ENCODE data around the gene MACROD2. TPM values are rescaled to one million over a fixed set of nuclear protein-coding genes. Genes with fewer than 3 reads are reported as not detected.

The MACROD2 gene
- total RNA-seq, 1 experiment from 2014 or later, result 3.7 TPM

DNA sequence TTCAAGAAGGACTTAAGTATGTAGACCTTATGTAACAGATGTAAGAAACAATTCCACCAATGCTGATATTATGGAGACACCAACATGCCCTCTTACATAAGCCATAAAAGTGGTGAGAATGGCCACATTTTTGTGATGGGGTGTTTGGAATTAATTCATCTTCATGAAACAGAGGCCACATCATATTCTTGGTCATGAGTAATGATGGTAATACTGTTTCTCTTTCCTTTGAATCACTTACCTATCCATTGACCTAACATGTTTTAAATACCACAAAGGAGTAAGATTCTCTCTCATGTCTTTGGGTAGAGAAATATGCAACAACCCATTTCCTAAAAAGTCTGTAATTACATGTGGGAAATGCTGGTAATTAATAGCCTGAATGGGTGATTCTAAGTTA, 887.5 kb downstream of the MACROD2 start:
- CTCF ChIA-PET, result no interaction called here
- TF ChIP-seq JUND (IDR thresholded peaks at IDR 0.05), result no peak
- no peak for TF ChIP-seq POLR2AphosphoS5 (IDR thresholded peaks at IDR 0.05; ENCODE audit: low read depth, low read length)
- no peak for TF ChIP-seq RAD21 (IDR thresholded peaks at IDR 0.05; ENCODE audit: low read depth)
- no peak for TF ChIP-seq SIN3A (IDR thresholded peaks at IDR 0.05; ENCODE audit: low read depth)
- Histone ChIP-seq H3K27ac (ENCODE audit: low read depth, low read length) (no peak overlapping the region), H2AFZ (ENCODE audit: low read depth, low read length, poor library complexity, severe bottlenecking) (no peak overlapping the region), H3K79me2 (ENCODE audit: insufficient read depth, low read length) (no peaks in the 10 kb centered on the region), H3K4me2 (ENCODE audit: low read length) (no peak overlapping the region), H4K20me1 (ENCODE audit: insufficient read depth) (no peaks in the 10 kb centered on the region), H3K27me3 (ENCODE audit: insufficient read depth, low read length) (no peaks in the 10 kb centered on the region), H3K4me3 (replicated peaks in 1 of 2; ENCODE audit: low read depth in 1 of 2, low read length in 2 of 2) (no peak overlapping the region), H3K9me2 (ENCODE audit: insufficient read depth) (no peaks in the 10 kb centered on the region), H3K36me3 (ENCODE audit: control insufficient read depth in 1 of 2, insufficient read depth in 2 of 2, low read length in 2 of 2) (no peaks in the 10 kb centered on the region), H3K9ac (ENCODE audit: low read length) (no peak overlapping the region), H3K9me3 (ENCODE audit: control insufficient read depth in 1 of 2, insufficient read depth in 1 of 2, low read depth in 1 of 2, low read length in 2 of 2) (no peaks in the 10 kb centered on the region), H3K4me1 (ENCODE audit: control insufficient read depth in 1 of 2, insufficient read depth in 2 of 2, low read length in 2 of 2) (peaks cover 10 to 24% of the 10 kb centered on the region in 2 experiments; a peak in 3 of 4 replicates)
- POLR2A ChIA-PET, result no interaction called here
- intact Hi-C loops (cut with micrococcal nuclease), result no loop called here
- RAD21 ChIA-PET (ENCODE audit: low non-redundant PET in 1 of 2, low total read pairs in 2 of 2, uncharacterized antibody in 2 of 2, unreplicated experiment in 2 of 2), result no interaction called here
- no TSS peak for BruUV-seq (replicated peaks)
- ATAC-seq, result no peak
- no peak for DNase-seq (ENCODE audit: low read depth, low spot score)

DNA sequence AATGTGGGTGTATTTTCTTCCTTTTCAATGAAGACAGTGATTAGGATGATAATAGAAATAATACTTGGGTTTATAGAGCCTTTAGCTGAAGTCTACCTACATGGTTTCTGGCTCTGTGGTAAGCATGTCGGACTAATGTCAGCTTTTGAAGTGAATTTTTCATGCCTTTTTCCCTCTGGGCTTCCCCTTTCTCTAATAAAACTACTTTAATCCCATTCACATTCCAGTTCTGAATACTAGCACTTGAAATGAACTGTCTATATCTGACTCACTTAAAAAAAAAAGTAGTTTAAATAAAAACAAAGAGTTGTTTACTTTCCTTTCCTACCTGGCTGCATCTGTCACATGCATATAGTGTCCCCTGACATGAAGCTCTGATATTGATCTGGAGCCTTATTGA, 888.0 kb downstream of the MACROD2 start:
- intact Hi-C loops (cut with micrococcal nuclease), result no loop called here
- H3K27ac ChIP-seq (ENCODE audit: low read depth, low read length), result no peak overlapping the region
- H3K4me1 ChIP-seq (ENCODE audit: control insufficient read depth in 1 of 2, insufficient read depth in 2 of 2, low read length in 2 of 2), result peaks cover 10 to 20% of the 10 kb centered on the region in 2 experiments; a peak in 3 of 4 replicates
- no peaks in the 10 kb centered on the region for H3K79me2 ChIP-seq (ENCODE audit: insufficient read depth, low read length)
- BruUV-seq (replicated peaks), result no TSS peak
- ChIA-PET RAD21 (ENCODE audit: low non-redundant PET in 1 of 2, low total read pairs in 2 of 2, uncharacterized antibody in 2 of 2, unreplicated experiment in 2 of 2) (no interaction called here), POLR2A (no interaction called here), CTCF (no interaction called here)
- H3K9ac ChIP-seq (ENCODE audit: low read length), result no peak overlapping the region
- H3K4me3 ChIP-seq (replicated peaks in 1 of 2; ENCODE audit: low read depth in 1 of 2, low read length in 2 of 2), result no peak overlapping the region
- no peaks in the 10 kb centered on the region for H3K36me3 ChIP-seq (ENCODE audit: control insufficient read depth in 1 of 2, insufficient read depth in 2 of 2, low read length in 2 of 2)
- H3K4me2 ChIP-seq (ENCODE audit: low read length), result no peak overlapping the region
- no peaks in the 10 kb centered on the region for H3K9me2 ChIP-seq (ENCODE audit: insufficient read depth)
- DNase-seq (ENCODE audit: low read depth, low spot score) (no peak), ATAC-seq (no peak)
- H3K27me3 ChIP-seq (ENCODE audit: insufficient read depth, low read length), result no peaks in the 10 kb centered on the region
- no peak overlapping the region for H2AFZ ChIP-seq (ENCODE audit: low read depth, low read length, poor library complexity, severe bottlenecking)
- no peak for TF ChIP-seq POLR2A (IDR thresholded peaks at IDR 0.05; ENCODE audit: borderline replicate concordance, extremely low read depth, insufficient read depth, insufficient read length)
- TF ChIP-seq ZNF274 (IDR thresholded peaks at IDR 0.05; ENCODE audit: low read depth, low read length), result no peak
- TF ChIP-seq, protein P1, sequence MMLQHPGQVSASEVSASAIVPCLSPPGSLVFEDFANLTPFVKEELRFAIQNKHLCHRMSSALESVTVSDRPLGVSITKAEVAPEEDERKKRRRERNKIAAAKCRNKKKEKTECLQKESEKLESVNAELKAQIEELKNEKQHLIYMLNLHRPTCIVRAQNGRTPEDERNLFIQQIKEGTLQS (IDR thresholded peaks at IDR 0.05), result no peak
- TF ChIP-seq CEBPB (IDR thresholded peaks at IDR 0.05; ENCODE audit: low read depth), result no peak
- no peak for TF ChIP-seq SRF (IDR thresholded peaks at IDR 0.05; ENCODE audit: low read depth)
- TF ChIP-seq FOSL1 (IDR thresholded peaks at IDR 0.05; ENCODE audit: low read depth), result no peak
- no peak for TF ChIP-seq EZH2phosphoT487 (IDR thresholded peaks at IDR 0.05; ENCODE audit: borderline replicate concordance)
- no peak for TF ChIP-seq YY1 (IDR thresholded peaks at IDR 0.05; ENCODE audit: extremely low read depth, insufficient replicate concordance, low read depth, low read length)
- TF ChIP-seq SIN3A (IDR thresholded peaks at IDR 0.05; ENCODE audit: low read depth), result no peak
- no peak for TF ChIP-seq JUND (IDR thresholded peaks at IDR 0.05)
- no peak for TF ChIP-seq CBX3 (IDR thresholded peaks at IDR 0.05; ENCODE audit: low read depth)
- TF ChIP-seq SP1 (IDR thresholded peaks at IDR 0.05; ENCODE audit: low read depth), result no peak
- no peak for TF ChIP-seq TCF7L2 (IDR thresholded peaks at IDR 0.05; ENCODE audit: borderline replicate concordance, extremely low read depth, insufficient read depth, insufficient read length)
- no peak for TF ChIP-seq EZH2 (IDR thresholded peaks at IDR 0.05)
- TF ChIP-seq, protein P2, sequence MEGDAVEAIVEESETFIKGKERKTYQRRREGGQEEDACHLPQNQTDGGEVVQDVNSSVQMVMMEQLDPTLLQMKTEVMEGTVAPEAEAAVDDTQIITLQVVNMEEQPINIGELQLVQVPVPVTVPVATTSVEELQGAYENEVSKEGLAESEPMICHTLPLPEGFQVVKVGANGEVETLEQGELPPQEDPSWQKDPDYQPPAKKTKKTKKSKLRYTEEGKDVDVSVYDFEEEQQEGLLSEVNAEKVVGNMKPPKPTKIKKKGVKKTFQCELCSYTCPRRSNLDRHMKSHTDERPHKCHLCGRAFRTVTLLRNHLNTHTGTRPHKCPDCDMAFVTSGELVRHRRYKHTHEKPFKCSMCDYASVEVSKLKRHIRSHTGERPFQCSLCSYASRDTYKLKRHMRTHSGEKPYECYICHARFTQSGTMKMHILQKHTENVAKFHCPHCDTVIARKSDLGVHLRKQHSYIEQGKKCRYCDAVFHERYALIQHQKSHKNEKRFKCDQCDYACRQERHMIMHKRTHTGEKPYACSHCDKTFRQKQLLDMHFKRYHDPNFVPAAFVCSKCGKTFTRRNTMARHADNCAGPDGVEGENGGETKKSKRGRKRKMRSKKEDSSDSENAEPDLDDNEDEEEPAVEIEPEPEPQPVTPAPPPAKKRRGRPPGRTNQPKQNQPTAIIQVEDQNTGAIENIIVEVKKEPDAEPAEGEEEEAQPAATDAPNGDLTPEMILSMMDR (IDR thresholded peaks at IDR 0.05 in 2 of 3, conservative IDR thresholded peaks at IDR 0.05 in 1 of 3; ENCODE audit: borderline replicate concordance in 1 of 3, insufficient read depth in 1 of 3, low read depth in 2 of 3, low read length in 2 of 3), result no peak
- no peak for TF ChIP-seq ZFX (IDR thresholded peaks at IDR 0.05)
- TF ChIP-seq ELF1 (IDR thresholded peaks at IDR 0.05; ENCODE audit: borderline replicate concordance, low read depth), result no peak
- no peak for TF ChIP-seq POLR2AphosphoS5 (IDR thresholded peaks at IDR 0.05; ENCODE audit: low read depth, low read length)
- H3K9me3 ChIP-seq (ENCODE audit: control insufficient read depth in 1 of 2, insufficient read depth in 1 of 2, low read depth in 1 of 2, low read length in 2 of 2), result no peaks in the 10 kb centered on the region
- no peaks in the 10 kb centered on the region for H4K20me1 ChIP-seq (ENCODE audit: insufficient read depth)

Data from HCT116 (cell line).